Amygdala (tissue), 56 donors: ENCODE results near the gene PRIMPOL.

Source experiments
- DNase-seq, 56 donors: peaks; one replicate each; lab custom pipeline; 2025; lab: John Stamatoyannopoulos, UW

The PRIMPOL gene

GRCh38 chr4:184664445-184665210 is 15.1 kb downstream of the PRIMPOL start:
- DNase-seq, result no peak

DNA sequence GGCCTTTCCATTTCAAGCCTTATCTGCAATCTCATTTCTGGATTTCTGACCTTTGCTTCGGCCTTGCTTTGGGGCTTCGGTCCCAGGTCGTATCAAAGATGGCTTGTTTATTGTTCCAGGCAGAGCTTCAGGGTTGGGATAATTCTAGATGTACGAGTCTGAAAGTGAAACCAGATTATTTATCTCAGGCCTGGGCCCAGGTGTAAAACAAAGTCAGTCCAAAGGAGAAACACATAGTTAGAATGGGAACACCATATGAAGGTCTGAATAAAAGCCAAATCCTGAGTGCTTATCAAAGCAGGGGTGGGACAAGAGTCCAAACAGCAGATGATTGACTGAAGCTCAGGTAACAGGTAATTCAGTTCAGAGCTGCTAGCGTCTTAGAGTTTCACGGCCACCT is 17.1 kb downstream of the PRIMPOL start:
- DNase-seq, result no peak

DNA sequence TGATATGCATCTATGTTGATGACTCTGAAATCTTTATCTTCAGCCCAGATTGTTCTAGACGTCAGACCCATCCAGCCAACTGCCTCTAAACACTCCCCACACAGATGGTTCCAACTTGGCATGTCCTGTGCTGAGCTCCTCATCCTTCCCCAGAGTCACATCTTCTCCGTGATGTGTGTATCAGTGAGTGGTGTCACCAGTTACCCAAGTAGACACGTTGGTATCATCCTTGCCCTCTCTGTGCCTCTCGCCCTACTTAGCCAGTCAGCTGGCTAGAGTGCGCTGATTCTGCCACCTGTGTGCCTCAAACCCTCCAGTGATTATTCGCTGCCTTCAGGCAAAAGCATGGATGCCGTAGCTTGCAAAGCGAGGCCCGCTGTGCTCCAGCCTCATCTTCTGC is 18.6 kb downstream of the PRIMPOL start:
- DNase-seq, result no peak

DNA sequence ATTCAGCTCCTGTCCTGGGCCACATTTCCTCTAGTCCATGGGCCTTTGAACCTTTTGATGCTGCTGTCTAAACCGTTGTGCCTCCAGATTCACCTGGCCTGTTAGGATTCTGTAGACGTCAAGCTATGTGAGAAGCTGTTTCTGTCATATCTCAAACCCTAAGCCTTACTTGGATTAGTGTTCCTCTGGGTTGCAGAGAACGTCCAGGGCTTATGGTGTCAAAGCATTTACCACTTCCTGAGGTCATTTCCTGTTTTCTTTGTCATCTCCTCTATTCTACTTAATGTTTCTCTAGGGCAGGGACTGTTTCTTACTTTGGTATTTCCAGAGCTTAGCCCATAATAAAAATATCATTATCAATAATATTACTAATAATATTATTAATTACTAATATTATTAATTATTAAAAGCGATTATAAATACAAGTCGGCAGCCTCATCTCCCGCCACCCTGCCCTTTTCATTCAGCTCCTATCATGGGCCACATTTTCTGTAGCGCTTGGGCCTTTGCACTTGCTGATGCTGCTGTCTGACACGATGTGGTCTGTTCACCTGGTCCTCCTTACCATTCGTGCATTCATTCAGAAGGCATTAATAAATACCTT is 19.1 kb downstream of the PRIMPOL start:
- no peak for DNase-seq

GRCh38 chr4:184669251-184669650 is 19.7 kb downstream of the PRIMPOL start:
- DNase-seq, result peak in 5 of 56 donors; percentile 1 to 14 (median 2)

GRCh38 chr4:184671101-184671500 is 21.6 kb downstream of the PRIMPOL start:
- no peak for DNase-seq

GRCh38 chr4:184672741-184673140 is 23.2 kb downstream of the PRIMPOL start:
- no peak for DNase-seq

DNA sequence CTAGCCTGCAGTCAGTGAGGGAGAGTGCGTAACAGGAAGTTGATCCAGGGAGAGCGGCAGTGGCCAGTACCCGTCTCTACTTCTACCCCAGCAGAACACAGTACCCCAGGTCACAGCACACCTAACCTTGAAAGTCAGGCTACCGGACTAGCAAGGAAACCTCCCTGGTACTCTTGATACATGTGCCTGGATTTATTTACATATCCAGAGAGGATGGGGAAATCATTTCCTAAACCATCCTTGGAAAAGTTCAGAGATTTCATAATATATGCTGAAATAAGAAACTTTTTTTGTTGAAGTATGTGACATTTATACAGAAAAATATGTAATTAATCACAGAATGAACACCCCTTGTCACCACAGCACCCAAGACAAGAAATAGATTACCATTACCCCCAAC is 24.5 kb downstream of the PRIMPOL start:
- DNase-seq, result no peak

DNA sequence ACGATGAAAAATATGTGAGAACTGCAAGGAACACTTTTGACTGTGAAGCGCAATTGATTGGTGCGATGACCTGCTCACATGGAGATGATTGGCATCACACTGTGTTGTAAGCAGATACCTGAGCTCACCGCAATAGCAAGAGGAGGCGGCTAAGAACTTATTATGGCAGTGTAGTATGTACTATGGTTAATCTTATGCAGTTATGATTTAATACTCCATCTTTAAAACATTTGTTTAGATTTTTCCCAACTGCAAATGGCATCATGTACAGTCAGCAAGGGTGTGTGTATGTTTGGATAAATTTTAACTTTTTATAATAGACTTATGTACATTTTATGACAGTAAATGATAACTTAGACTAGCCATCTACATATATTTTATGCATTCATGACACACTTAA is 25.5 kb downstream of the PRIMPOL start:
- DNase-seq, result no peak

DNA sequence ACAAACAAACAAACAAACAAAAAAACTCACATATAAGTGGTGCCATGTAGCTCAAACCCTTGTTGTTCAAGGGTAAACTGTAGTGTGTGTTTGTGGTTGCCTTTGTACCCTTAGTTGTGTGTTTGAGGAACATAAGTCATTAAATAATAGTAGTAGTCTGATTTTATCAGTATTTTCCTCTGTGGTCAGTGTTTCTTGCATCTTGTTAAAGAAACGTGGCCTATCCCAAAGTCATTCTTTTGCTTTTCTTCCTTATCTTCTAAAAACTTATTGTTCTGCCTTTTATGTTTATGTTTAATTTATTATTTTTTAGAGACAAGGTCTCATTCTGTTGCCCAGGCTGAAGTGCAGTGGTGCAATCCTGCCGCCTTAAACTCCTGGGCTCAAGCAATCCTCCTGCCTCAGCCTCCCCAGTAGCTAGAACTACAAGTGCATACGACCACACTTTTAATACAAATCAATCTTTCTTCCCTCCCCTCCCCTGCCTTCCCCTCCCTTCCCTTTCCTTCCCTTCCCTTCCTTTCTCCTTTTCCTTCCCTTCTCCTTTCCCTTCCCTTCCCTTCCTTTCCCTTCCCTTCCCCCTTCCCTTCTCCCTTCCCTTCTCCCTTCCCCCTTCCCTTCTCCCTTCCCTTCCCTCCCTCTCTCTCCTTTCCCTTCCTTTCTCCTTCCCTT is 26.4 kb downstream of the PRIMPOL start:
- no peak for DNase-seq

DNA sequence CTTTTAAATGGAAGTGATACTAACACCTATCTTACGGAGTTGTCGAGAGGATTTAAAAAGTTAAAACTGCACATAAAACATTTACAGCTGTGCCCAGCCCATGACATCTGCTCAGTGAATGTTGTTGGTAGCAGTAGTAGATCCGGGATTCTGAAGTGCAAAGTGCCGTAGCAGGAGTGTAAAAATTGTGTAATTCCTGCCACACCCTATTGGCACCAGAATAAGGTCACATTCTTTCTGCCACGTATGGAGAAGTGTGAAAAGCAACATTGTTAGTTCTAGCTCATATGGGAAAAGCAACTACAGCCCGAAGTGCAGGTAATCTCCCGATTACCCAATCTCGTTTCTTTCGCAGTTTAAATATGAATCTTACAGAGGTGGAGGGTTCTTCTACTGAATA is 31.2 kb downstream of the PRIMPOL start:
- no peak for DNase-seq

GRCh38 chr4:184681916-184682315 is 32.4 kb downstream of the PRIMPOL start:
- DNase-seq, result no peak

GRCh38 chr4:184684491-184685189 is 35.1 kb downstream of the PRIMPOL start:
- DNase-seq, result peak in 1 of 56 donors; percentile 3

DNA sequence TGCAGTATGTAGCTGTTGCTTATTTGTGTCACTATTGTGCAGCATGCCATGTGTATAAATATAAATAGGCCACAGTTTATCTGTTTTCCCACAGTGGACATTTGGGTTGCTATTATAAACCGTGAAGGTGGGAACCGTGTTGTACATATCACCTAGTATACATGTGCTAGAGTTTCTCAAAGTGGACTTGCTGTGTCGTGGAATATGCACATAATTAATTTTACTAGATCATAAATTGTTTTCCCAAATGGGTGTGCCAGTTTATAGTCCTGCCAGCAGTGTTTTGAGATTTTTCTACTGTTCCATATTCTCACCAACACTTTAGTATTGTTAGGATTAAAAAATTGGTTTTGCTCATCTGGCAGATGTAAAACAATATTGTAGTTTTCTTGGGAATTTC is 38.5 kb downstream of the PRIMPOL start:
- no peak for DNase-seq

DNA sequence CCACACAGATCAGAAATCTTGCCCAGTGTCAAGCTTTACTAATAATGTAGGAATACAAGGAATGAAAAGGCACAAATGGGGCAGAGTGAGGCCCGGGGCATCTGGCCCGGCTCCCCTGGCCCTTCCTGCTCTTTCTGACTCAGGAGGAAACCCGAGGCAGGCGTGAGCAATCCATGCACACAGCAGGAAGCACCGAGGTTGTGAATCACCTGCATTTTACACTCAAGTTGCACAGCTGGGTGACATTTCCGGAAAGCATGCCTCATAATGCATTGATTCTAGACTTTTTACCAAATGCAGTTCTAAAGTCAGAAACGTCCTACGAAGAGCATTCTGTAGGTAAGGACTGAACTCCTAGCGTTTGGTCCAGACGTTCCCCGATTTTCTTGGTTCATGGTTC is 38.9 kb downstream of the PRIMPOL start:
- DNase-seq, result no peak

GRCh38 chr4:184689681-184690080 is 40.1 kb downstream of the PRIMPOL start:
- no peak for DNase-seq

GRCh38 chr4:184693056-184693455 is 43.5 kb downstream of the PRIMPOL start:
- no peak for DNase-seq

- no peak for DNase-seq
Observed at GRCh38 chr4:184694412-184694956, 44.9 kb downstream of the PRIMPOL start.

DNA sequence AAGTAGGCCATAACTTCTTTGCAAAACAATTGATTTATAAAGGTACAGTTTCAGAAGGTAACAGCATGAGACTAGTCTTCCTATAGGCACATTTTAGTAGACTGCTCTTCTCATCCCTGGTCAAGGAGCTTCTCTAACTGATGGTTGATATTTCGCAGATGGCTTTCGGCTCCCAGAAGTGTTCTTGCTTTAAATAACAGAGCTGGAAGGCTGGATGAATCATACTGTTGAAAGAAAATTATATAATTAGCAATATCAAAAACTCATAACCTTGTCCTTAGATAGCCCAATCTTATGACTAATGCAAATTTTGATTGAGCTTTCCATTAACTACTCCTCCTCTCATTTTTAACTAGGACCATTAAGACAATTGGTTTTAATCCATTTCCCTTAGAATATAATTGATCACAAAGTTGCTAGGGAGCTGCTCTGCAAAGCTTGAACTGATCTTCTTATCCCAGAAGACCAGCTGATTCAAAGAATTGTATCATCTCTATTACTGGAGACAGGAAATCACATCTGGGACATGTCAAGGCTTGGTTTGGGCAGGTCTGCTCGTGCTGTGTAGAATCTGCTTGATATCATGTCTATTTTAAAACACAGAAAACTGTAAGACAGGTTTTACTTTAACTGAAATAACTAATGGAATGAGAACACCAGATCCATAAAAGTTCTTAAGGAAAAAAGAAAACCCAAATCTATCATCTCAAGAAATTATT is 45.8 kb downstream of the PRIMPOL start:
- peak in 2 of 56 donors; percentile 2 to 6 for DNase-seq

- DNase-seq, result no peak
Observed at GRCh38 chr4:184697956-184698355, 48.4 kb downstream of the PRIMPOL start.
